ENCODE measurements around the gene RNF8. TPM values are rescaled to one million over a fixed set of nuclear protein-coding genes. Genes with fewer than 3 reads are reported as not detected.
"Not testable (repeated sequence)": the region's sequence is repeated elsewhere in the genome, so short reads cannot be mapped to it uniquely, and the experiment has no call there.

RNF8 gene
- total RNA-seq, 1 experiment from 2014 or later: 17.7 TPM

GRCh38 chr6:37396571-37397180 is 42.9 kb downstream of the RNF8 start:
- BruUV-seq (replicated peaks): no TSS peak
- H3K9me3 ChIP-seq: no peaks in the 10 kb centered on the region
- Mint-ChIP-seq H3K4me1 (ENCODE audit: low read depth, unreplicated experiment) (no peaks in the 10 kb centered on the region), H3K9me3 (ENCODE audit: unreplicated experiment) (no peaks in the 10 kb centered on the region), H3K4me3 (ENCODE audit: unreplicated experiment) (no peak overlapping the region), H3K27me3 (ENCODE audit: insufficient read depth, unreplicated experiment) (no peaks in the 10 kb centered on the region), H3K27ac (ENCODE audit: unreplicated experiment) (no peak overlapping the region), H3K36me3 (ENCODE audit: insufficient read depth, unreplicated experiment) (no peaks in the 10 kb centered on the region)
- no peaks in the 10 kb centered on the region for H3K27me3 ChIP-seq (replicated peaks; ENCODE audit: control insufficient read depth, insufficient read depth, low read length)
- intact Hi-C loops (cut with micrococcal nuclease; ENCODE audit: unreplicated experiment): no loop called here
- ChIA-PET CTCF (no interaction called here), POLR2A (no interaction called here)
- no peak for TF ChIP-seq CTCF (IDR thresholded peaks at IDR 0.05; ENCODE audit: insufficient read depth in 1 of 2, low read depth in 1 of 2, low read length in 1 of 2, severe bottlenecking in 1 of 2, unreplicated experiment in 1 of 2)
- no peak overlapping the region for H3K4me3 ChIP-seq (ENCODE audit: low read depth, low read length)
- DNase-seq: no peak
- no peaks in the 10 kb centered on the region for H3K4me1 ChIP-seq
- no peaks in the 10 kb centered on the region for H3K36me3 ChIP-seq (ENCODE audit: control insufficient read depth, insufficient read depth, low read length)

- Histone ChIP-seq H3K36me3 (ENCODE audit: control insufficient read depth, insufficient read depth, low read length) (no peaks in the 10 kb centered on the region), H3K27me3 (replicated peaks; ENCODE audit: control insufficient read depth, insufficient read depth, low read length) (no peaks in the 10 kb centered on the region), H3K4me1 (no peaks in the 10 kb centered on the region), H3K9me3 (no peaks in the 10 kb centered on the region), H3K4me3 (ENCODE audit: low read depth, low read length) (no peak overlapping the region)
- DNase-seq: no peak
- BruUV-seq (replicated peaks): no TSS peak
- intact Hi-C loops (cut with micrococcal nuclease; ENCODE audit: unreplicated experiment): no loop called here
- no peaks in the 10 kb centered on the region for H3K27me3 Mint-ChIP-seq (ENCODE audit: insufficient read depth, unreplicated experiment)
- no peaks in the 10 kb centered on the region for H3K9me3 Mint-ChIP-seq (ENCODE audit: unreplicated experiment)
- no peak for TF ChIP-seq CTCF (IDR thresholded peaks at IDR 0.05; ENCODE audit: insufficient read depth in 1 of 2, low read depth in 1 of 2, low read length in 1 of 2, severe bottlenecking in 1 of 2, unreplicated experiment in 1 of 2)
- POLR2A ChIA-PET: no interaction called here
- no peak overlapping the region for H3K27ac Mint-ChIP-seq (ENCODE audit: unreplicated experiment)
- H3K4me1 Mint-ChIP-seq (ENCODE audit: low read depth, unreplicated experiment): no peaks in the 10 kb centered on the region
- CTCF ChIA-PET: no interaction called here
- no peak overlapping the region for H3K4me3 Mint-ChIP-seq (ENCODE audit: unreplicated experiment)
- no peaks in the 10 kb centered on the region for H3K36me3 Mint-ChIP-seq (ENCODE audit: insufficient read depth, unreplicated experiment)
Observed at GRCh38 chr6:37399131-37399530, 45.3 kb downstream of the RNF8 start.

- H3K4me1 ChIP-seq: no peaks in the 10 kb centered on the region
- no peaks in the 10 kb centered on the region for H3K27me3 ChIP-seq (replicated peaks; ENCODE audit: control insufficient read depth, insufficient read depth, low read length)
- no peak for TF ChIP-seq CTCF (IDR thresholded peaks at IDR 0.05; ENCODE audit: insufficient read depth in 1 of 2, low read depth in 1 of 2, low read length in 1 of 2, severe bottlenecking in 1 of 2, unreplicated experiment in 1 of 2)
- intact Hi-C loops (cut with micrococcal nuclease; ENCODE audit: unreplicated experiment): no loop called here
- no peaks in the 10 kb centered on the region for H3K36me3 Mint-ChIP-seq (ENCODE audit: insufficient read depth, unreplicated experiment)
- POLR2A ChIA-PET: no interaction called here
- no peaks in the 10 kb centered on the region for H3K9me3 ChIP-seq
- no peak overlapping the region for H3K27ac Mint-ChIP-seq (ENCODE audit: unreplicated experiment)
- H3K4me3 ChIP-seq (ENCODE audit: low read depth, low read length): no peak overlapping the region
- no peaks in the 10 kb centered on the region for H3K9me3 Mint-ChIP-seq (ENCODE audit: unreplicated experiment)
- no peaks in the 10 kb centered on the region for H3K36me3 ChIP-seq (ENCODE audit: control insufficient read depth, insufficient read depth, low read length)
- H3K27me3 Mint-ChIP-seq (ENCODE audit: insufficient read depth, unreplicated experiment): no peaks in the 10 kb centered on the region
- no peaks in the 10 kb centered on the region for H3K4me1 Mint-ChIP-seq (ENCODE audit: low read depth, unreplicated experiment)
- H3K4me3 Mint-ChIP-seq (ENCODE audit: unreplicated experiment): no peak overlapping the region
- BruUV-seq (replicated peaks): no TSS peak
- CTCF ChIA-PET: no interaction called here
- DNase-seq: no peak
Observed at GRCh38 chr6:37399795-37400490, 46.2 kb downstream of the RNF8 start.

- H3K4me1 Mint-ChIP-seq (ENCODE audit: low read depth, unreplicated experiment); DNase-seq; POLR2A ChIA-PET; H3K36me3 Mint-ChIP-seq (ENCODE audit: insufficient read depth, unreplicated experiment); intact Hi-C loops (cut with micrococcal nuclease; ENCODE audit: unreplicated experiment); H3K4me3 Mint-ChIP-seq (ENCODE audit: unreplicated experiment); H3K4me1 ChIP-seq; H3K27me3 ChIP-seq (replicated peaks; ENCODE audit: control insufficient read depth, insufficient read depth, low read length); H3K27ac Mint-ChIP-seq (ENCODE audit: unreplicated experiment); H3K36me3 ChIP-seq (ENCODE audit: control insufficient read depth, insufficient read depth, low read length); H3K4me3 ChIP-seq (ENCODE audit: low read depth, low read length); H3K9me3 Mint-ChIP-seq (ENCODE audit: unreplicated experiment); CTCF ChIA-PET; BruUV-seq (replicated peaks); H3K27me3 Mint-ChIP-seq (ENCODE audit: insufficient read depth, unreplicated experiment); H3K9me3 ChIP-seq: not testable (repeated sequence)
Observed at GRCh38 chr6:37401658-37402057, 47.9 kb downstream of the RNF8 start.

Measured in Caco-2 (cell line).